HG02870 (cell line): ENCODE results near the gene CADM2.
"Not testable (repeated sequence)": the region's sequence is repeated elsewhere in the genome, so short reads cannot be mapped to it uniquely, and the experiment has no call there.

Source experiments
- ATAC-seq: cut with Tn5 transposase; IDR thresholded peaks from one replicate; pipeline ENCODE4 v1.9.1; 2021; ENCODE audit warnings: mild to moderate bottlenecking, moderate library complexity; ENCODE audit not compliant: unreplicated experiment

The CADM2 gene

GRCh38 chr3:85074003-85074402, 115.2 kb downstream of the CADM2 start:
- ATAC-seq, result no peak

GRCh38 chr3:85075663-85076062, 116.9 kb downstream of the CADM2 start:
- no peak for ATAC-seq

- no peak for ATAC-seq
Observed at GRCh38 chr3:85077018-85077417, 118.2 kb downstream of the CADM2 start.

- ATAC-seq, result no peak
Observed at GRCh38 chr3:85081191-85081906, 122.6 kb downstream of the CADM2 start.

GRCh38 chr3:85090495-85090894, 131.7 kb downstream of the CADM2 start:
- no peak for ATAC-seq

GRCh38 chr3:85100316-85100715, 141.5 kb downstream of the CADM2 start:
- ATAC-seq, result no peak

- no peak for ATAC-seq
Observed at GRCh38 chr3:85102781-85103180, 144.0 kb downstream of the CADM2 start.

GRCh38 chr3:85110393-85110792, 151.6 kb downstream of the CADM2 start:
- ATAC-seq, result no peak

GRCh38 chr3:85120879-85121278, 162.1 kb downstream of the CADM2 start:
- no peak for ATAC-seq

GRCh38 chr3:85132864-85133263, 174.1 kb downstream of the CADM2 start:
- ATAC-seq, result not testable (repeated sequence)

GRCh38 chr3:85133691-85134420, 175.1 kb downstream of the CADM2 start:
- ATAC-seq, result not testable (repeated sequence)

GRCh38 chr3:85142626-85143025, 183.8 kb downstream of the CADM2 start:
- ATAC-seq, result no peak

- no peak for ATAC-seq
Observed at GRCh38 chr3:85148036-85148435, 189.2 kb downstream of the CADM2 start.

GRCh38 chr3:85151555-85151954, 192.8 kb downstream of the CADM2 start:
- ATAC-seq, result no peak

GRCh38 chr3:85153279-85153678, 194.5 kb downstream of the CADM2 start:
- not testable (repeated sequence) for ATAC-seq

GRCh38 chr3:85159376-85159775, 200.6 kb downstream of the CADM2 start:
- no peak for ATAC-seq

- ATAC-seq, result no peak
Observed at GRCh38 chr3:85161544-85161943, 202.8 kb downstream of the CADM2 start.

- ATAC-seq, result no peak
Observed at GRCh38 chr3:85162905-85163304, 204.1 kb downstream of the CADM2 start.

- no peak for ATAC-seq
Observed at GRCh38 chr3:85164436-85164835, 205.6 kb downstream of the CADM2 start.

- no peak for ATAC-seq
Observed at GRCh38 chr3:85167576-85167975, 208.8 kb downstream of the CADM2 start.

- no peak for ATAC-seq
Observed at GRCh38 chr3:85170646-85171045, 211.9 kb downstream of the CADM2 start.

GRCh38 chr3:85171976-85172375, 213.2 kb downstream of the CADM2 start:
- no peak for ATAC-seq
